ENCODE data around the gene HPCAL4. TPM values are rescaled to one million over a fixed set of nuclear protein-coding genes. Genes with fewer than 3 reads are reported as not detected.

Gene HPCAL4
- total and polyA plus RNA-seq, 12 donors, result 0.07 to 3.7 (median 0.22) TPM

DNA sequence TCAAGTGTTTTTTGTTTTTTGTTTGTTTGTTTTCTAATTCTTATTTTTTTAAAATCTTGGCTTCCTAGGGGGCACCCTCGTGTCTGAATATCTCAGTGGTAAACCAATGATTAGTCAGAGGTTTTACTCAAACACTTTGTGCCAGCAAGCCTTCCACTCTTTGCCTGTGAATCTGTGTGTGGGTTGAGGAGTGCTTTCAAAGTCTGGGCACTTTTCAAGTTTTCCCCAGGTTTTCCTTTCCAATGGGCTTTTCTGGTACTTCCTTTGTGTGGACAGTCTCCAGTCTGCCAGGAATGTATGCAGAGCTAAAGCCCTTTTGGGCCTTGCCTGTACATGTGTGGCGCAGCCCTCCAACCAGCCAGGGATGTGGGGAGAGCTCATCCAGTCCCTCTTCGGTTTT, 37.8 kb upstream of the HPCAL4 start:
- intact Hi-C loops (cut with DNase I), result no loop called here
- ATAC-seq, result no peak
- Histone ChIP-seq H3K36me3 (no peaks in the 10 kb centered on the region), H3K4me1 (peaks cover 0 to 9% (median 0%) of the 10 kb centered on the region in 9 donors), H3K27me3 (peaks cover 0 to 98% (median 74%) of the 10 kb centered on the region in 7 donors), H3K9me3 (no peaks in the 10 kb centered on the region), H3K4me3 (no peak overlapping the region), H3K27ac (no peak overlapping the region)
- DNase-seq, result no peak
- 60 to 69% methylated on average over 3 of the region's 3 CpGs for WGBS, 2 donors
- TF ChIP-seq, protein P1, sequence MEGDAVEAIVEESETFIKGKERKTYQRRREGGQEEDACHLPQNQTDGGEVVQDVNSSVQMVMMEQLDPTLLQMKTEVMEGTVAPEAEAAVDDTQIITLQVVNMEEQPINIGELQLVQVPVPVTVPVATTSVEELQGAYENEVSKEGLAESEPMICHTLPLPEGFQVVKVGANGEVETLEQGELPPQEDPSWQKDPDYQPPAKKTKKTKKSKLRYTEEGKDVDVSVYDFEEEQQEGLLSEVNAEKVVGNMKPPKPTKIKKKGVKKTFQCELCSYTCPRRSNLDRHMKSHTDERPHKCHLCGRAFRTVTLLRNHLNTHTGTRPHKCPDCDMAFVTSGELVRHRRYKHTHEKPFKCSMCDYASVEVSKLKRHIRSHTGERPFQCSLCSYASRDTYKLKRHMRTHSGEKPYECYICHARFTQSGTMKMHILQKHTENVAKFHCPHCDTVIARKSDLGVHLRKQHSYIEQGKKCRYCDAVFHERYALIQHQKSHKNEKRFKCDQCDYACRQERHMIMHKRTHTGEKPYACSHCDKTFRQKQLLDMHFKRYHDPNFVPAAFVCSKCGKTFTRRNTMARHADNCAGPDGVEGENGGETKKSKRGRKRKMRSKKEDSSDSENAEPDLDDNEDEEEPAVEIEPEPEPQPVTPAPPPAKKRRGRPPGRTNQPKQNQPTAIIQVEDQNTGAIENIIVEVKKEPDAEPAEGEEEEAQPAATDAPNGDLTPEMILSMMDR (IDR thresholded peaks at IDR 0.05), result no peak

DNA sequence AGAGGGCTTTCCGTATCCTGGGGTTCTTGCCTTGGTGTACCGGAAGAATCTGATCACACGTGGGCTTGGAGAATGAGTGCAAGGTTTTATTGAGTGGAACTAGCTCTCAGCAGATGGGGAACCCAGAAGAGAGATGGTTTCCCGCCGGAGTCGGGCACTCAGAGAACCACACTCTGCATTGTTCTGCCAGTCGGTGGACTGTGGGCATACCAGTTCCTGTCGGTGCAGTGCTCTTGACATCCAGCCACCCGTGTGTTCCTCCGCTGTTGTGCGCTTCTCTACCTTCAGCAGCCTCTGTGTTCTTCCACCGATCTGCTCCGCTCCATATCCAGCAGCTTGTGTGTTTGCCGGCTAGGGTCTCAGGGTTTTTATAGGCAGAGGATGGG, 36.7 kb upstream of the HPCAL4 start:
- no peaks in the 10 kb centered on the region for H3K9me3 ChIP-seq
- peaks cover 0 to 3% (median 0%) of the 10 kb centered on the region in 9 donors for H3K4me1 ChIP-seq
- intact Hi-C loops (cut with DNase I), result no loop called here
- peaks cover 0 to 97% (median 68%) of the 10 kb centered on the region in 7 donors for H3K27me3 ChIP-seq
- H3K27ac ChIP-seq, result no peak overlapping the region
- no peaks in the 10 kb centered on the region for H3K36me3 ChIP-seq
- ATAC-seq, result no peak
- WGBS, 2 donors, result 56 to 66% methylated on average over 14 of the region's 14 CpGs
- TF ChIP-seq, protein P1 (IDR thresholded peaks at IDR 0.05), result no peak
- no peak for DNase-seq
- no peak overlapping the region for H3K4me3 ChIP-seq

GRCh38 chr1:39727221-39727931, 36.1 kb upstream of the HPCAL4 start:
- ATAC-seq (no peak), DNase-seq (no peak)
- no peaks in the 10 kb centered on the region for H3K9me3 ChIP-seq
- intact Hi-C loops (cut with DNase I), result no loop called here
- peaks cover 0 to 3% (median 0%) of the 10 kb centered on the region in 9 donors for H3K4me1 ChIP-seq
- TF ChIP-seq, protein P1 (IDR thresholded peaks at IDR 0.05), result no peak
- H3K27me3 ChIP-seq, result peaks cover 0 to 96% (median 64%) of the 10 kb centered on the region in 7 donors
- no peak overlapping the region for H3K27ac ChIP-seq
- 42% methylated on average over 10 of the region's 10 CpGs for WGBS, 2 donors
- no peaks in the 10 kb centered on the region for H3K36me3 ChIP-seq
- H3K4me3 ChIP-seq, result no peak overlapping the region

DNA sequence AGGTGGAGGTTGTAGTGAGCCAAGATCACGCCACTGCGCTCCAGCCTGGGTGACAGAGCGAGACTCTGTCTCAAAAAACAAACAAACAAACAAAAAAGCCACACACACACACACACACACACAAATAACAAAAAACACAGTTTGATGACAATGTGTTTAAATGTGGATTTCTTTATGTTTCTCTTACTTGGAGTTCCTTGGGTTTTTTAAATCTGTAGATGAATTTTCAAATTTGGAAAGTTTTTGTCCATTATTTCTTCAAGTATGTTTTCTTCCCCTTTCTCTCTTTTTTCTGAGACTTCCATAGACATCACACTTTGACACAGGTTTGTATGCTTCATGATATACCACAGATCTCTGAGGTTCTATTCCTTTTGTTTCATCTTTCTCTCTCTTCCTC, 35.4 kb upstream of the HPCAL4 start:
- H3K4me1 ChIP-seq, result peaks cover 0 to 3% (median 0%) of the 10 kb centered on the region in 9 donors
- H3K27ac ChIP-seq, result no peak overlapping the region
- TF ChIP-seq, protein P1 (IDR thresholded peaks at IDR 0.05), result no peak
- no peaks in the 10 kb centered on the region for H3K36me3 ChIP-seq
- no peaks in the 10 kb centered on the region for H3K9me3 ChIP-seq
- WGBS, 2 donors, result 76 to 79% methylated on average over 3 of the region's 3 CpGs
- H3K27me3 ChIP-seq, result peaks cover 0 to 93% (median 57%) of the 10 kb centered on the region in 7 donors
- intact Hi-C loops (cut with DNase I), result no loop called here
- DNase-seq (no peak), ATAC-seq (no peak)
- H3K4me3 ChIP-seq, result no peak overlapping the region

All from heart right ventricle (tissue), 16 donors.